ENCODE data around the gene FAM13A. TPM values are rescaled to one million over a fixed set of nuclear protein-coding genes. Genes with fewer than 3 reads are reported as not detected.

The FAM13A gene
- polyA plus RNA-seq, 1 of the 3 experiments (the other 2 are of a cell fraction) = 0.67 TPM

- no peak overlapping the region for H3K27ac ChIP-seq (ENCODE audit: low read depth in 2 of 2, low read length in 1 of 2)
- POLR2A ChIA-PET = no interaction called here
- no peak overlapping the region for H3K9ac ChIP-seq
- no peaks in the 10 kb centered on the region for H3K9me2 ChIP-seq
- no peak overlapping the region for H2AFZ ChIP-seq (ENCODE audit: low read depth)
- H3K36me3 ChIP-seq (replicated peaks in 1 of 2; ENCODE audit: control insufficient read depth in 1 of 2, insufficient read depth in 2 of 2, low read length in 1 of 2) = no peaks in the 10 kb centered on the region
- H3K9me3 ChIP-seq = no peaks in the 10 kb centered on the region
- CTCF ChIA-PET = interaction anchor here (7.0 kb wide), 1 partner anchor 207 kb away, joined by 184 read pairs; no protein-coding TSS in a partner anchor
- no peaks in the 10 kb centered on the region for H3K79me2 ChIP-seq (ENCODE audit: insufficient read depth)
- H3K4me3 ChIP-seq (ENCODE audit: low read depth in 2 of 2, low read length in 1 of 2) = no peak overlapping the region
- no peak for TF ChIP-seq FOXM1 (IDR thresholded peaks at IDR 0.05; ENCODE audit: low read depth)
- no peak for DNase-seq
- no peak overlapping the region for H3K4me2 ChIP-seq
- no peaks in the 10 kb centered on the region for H3K4me1 ChIP-seq (ENCODE audit: control insufficient read depth in 1 of 2, insufficient read depth in 2 of 2, low read depth in 1 of 2, low read length in 1 of 2)
- WGBS (ENCODE audit: low lambda C conversion rate) = 64% methylated on average over 3 of the region's 3 CpGs
- no peaks in the 10 kb centered on the region for H3F3A ChIP-seq (replicated peaks; ENCODE audit: insufficient read depth)
- H3K27me3 ChIP-seq (ENCODE audit: insufficient read depth) = no peaks in the 10 kb centered on the region
- no peaks in the 10 kb centered on the region for H4K20me1 ChIP-seq (ENCODE audit: insufficient read depth)
Observed at GRCh38 chr4:89026542-89026941, 30.4 kb downstream of the FAM13A start.

DNA sequence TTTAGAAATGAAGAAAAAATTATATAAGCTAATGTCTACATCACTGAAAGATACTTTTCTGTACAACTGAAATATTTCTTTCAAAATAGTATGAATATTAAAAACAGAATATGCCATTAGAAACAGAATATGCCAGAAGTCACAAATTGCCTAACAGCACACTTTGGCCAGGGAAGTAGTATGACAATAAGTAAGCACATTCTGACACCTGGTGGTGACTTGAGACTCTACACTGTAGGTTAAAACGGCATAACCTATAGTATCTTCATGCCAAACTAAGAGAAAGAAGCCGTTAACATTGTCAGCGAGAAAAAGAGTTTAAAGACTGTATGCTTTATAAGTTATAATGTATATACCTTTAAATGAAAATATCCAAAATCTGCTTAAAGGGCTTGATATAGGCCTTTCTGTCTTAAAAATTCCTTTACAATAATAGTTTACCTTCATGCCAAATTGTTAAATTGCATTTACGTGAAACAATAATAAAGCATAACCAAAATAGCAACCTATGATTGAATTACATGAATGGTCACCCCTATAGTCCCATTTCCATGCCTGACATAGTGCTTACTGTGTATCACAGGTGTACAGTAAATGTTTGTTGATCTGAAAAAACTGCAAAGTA, 32.8 kb downstream of the FAM13A start:
- peak; percentile 98 for TF ChIP-seq SMC3 (IDR thresholded peaks at IDR 0.05; ENCODE audit: low read depth, low read length)
- TF ChIP-seq TEAD4 (IDR thresholded peaks at IDR 0.05; ENCODE audit: borderline replicate concordance, insufficient read depth) = no peak
- no peak for TF ChIP-seq USF2 (IDR thresholded peaks at IDR 0.05; ENCODE audit: borderline replicate concordance, low read depth, low read length)
- TF ChIP-seq RAD21 (IDR thresholded peaks at IDR 0.05; ENCODE audit: low read length) = peak; percentile 100
- TF ChIP-seq MAX (IDR thresholded peaks at IDR 0.05; ENCODE audit: low read depth) = no peak
- no peak for TF ChIP-seq SIN3A (IDR thresholded peaks at IDR 0.05; ENCODE audit: borderline replicate concordance, low read depth, low read length)
- TF ChIP-seq, protein P1, sequence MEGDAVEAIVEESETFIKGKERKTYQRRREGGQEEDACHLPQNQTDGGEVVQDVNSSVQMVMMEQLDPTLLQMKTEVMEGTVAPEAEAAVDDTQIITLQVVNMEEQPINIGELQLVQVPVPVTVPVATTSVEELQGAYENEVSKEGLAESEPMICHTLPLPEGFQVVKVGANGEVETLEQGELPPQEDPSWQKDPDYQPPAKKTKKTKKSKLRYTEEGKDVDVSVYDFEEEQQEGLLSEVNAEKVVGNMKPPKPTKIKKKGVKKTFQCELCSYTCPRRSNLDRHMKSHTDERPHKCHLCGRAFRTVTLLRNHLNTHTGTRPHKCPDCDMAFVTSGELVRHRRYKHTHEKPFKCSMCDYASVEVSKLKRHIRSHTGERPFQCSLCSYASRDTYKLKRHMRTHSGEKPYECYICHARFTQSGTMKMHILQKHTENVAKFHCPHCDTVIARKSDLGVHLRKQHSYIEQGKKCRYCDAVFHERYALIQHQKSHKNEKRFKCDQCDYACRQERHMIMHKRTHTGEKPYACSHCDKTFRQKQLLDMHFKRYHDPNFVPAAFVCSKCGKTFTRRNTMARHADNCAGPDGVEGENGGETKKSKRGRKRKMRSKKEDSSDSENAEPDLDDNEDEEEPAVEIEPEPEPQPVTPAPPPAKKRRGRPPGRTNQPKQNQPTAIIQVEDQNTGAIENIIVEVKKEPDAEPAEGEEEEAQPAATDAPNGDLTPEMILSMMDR (IDR thresholded peaks at IDR 0.05) = peak; percentile 87
- no peak for TF ChIP-seq TCF12 (IDR thresholded peaks at IDR 0.05)
- TF ChIP-seq YY1 (IDR thresholded peaks at IDR 0.05; ENCODE audit: low read depth) = no peak
- no peak for TF ChIP-seq RXRA (IDR thresholded peaks at IDR 0.05; ENCODE audit: borderline replicate concordance, low read depth)
- ChIA-PET CTCF (interaction anchor here (0.6 to 7.0 kb wide), 43 partner anchors 11 to 812 kb away, joined by 3 to 184 read pairs (median 4); partner anchors contain the start of gene TIGD2), POLR2A (no interaction called here)
- Histone ChIP-seq H3K27ac (ENCODE audit: low read depth in 2 of 2, low read length in 1 of 2) (no peak overlapping the region), H3K4me2 (no peak overlapping the region), H4K20me1 (ENCODE audit: insufficient read depth) (no peaks in the 10 kb centered on the region), H3K9me3 (no peaks in the 10 kb centered on the region), H3K9ac (no peak overlapping the region), H3F3A (replicated peaks; ENCODE audit: insufficient read depth) (no peaks in the 10 kb centered on the region), H3K4me3 (ENCODE audit: low read depth in 2 of 2, low read length in 1 of 2) (no peak overlapping the region), H3K27me3 (ENCODE audit: insufficient read depth) (no peaks in the 10 kb centered on the region), H3K79me2 (ENCODE audit: insufficient read depth) (no peaks in the 10 kb centered on the region), H2AFZ (ENCODE audit: low read depth) (peak overlapping the region; percentile 55; the same call in 1 of the 2 replicates), H3K36me3 (replicated peaks in 1 of 2; ENCODE audit: control insufficient read depth in 1 of 2, insufficient read depth in 2 of 2, low read length in 1 of 2) (no peaks in the 10 kb centered on the region), H3K4me1 (ENCODE audit: control insufficient read depth in 1 of 2, insufficient read depth in 2 of 2, low read depth in 1 of 2, low read length in 1 of 2) (no peaks in the 10 kb centered on the region), H3K9me2 (no peaks in the 10 kb centered on the region)
- peak; percentile 62 for DNase-seq
- 33% methylated on average over 4 of the region's 4 CpGs for WGBS (ENCODE audit: low lambda C conversion rate)
